Measurements from ENCODE around the gene DHRSX. TPM values are rescaled to one million over a fixed set of nuclear protein-coding genes. Genes with fewer than 3 reads are reported as not detected.

DHRSX gene
- total RNA-seq, 1 donor from 2014 or later: 19.0 TPM

DNA sequence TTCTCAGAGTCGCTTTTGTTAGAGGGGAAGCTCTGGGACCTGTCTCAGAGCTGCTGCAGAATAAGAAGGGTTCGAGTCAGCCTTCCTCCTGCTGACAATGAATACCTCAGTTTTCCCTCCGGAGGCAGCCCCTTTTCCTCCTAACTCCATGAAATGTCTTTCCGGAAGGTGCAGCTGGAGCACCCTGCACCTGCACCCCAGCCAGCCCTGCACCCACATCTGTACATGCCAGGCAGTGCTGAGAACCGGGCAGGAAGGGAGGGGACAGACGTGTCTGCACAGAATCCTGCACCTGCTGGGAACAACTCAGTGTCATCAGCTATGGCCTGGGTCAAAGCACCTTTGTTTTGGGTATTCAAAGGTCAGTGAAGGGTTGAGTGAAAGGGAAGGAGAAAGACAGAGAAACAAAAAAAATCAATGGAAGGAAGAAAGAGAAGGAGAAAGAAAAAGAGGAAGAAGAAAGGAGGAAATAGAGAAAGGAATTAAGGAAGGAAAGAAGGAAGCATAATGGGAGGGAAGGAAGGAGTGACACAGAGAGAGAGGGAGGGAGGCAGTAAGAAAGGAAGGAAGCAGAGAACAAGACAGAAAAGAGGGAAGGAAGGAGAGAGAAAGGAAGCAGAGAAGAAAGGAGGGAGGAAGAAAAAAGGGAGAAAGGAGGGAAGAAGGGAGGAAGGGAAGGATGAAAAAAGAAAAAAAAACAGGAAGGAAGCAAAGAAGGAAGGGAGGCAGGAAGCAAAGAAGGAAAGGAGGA, 273.7 kb downstream of the DHRSX start:
- FAIRE-seq (no peak), DNase-seq (ENCODE audit: low read depth) (no peak)
- TF ChIP-seq CTCF (IDR thresholded peaks at IDR 0.05; ENCODE audit: insufficient read depth, low read length, severe bottlenecking): no peak
- no peak overlapping the region for H3K4me3 ChIP-seq (ENCODE audit: low read depth, low read length)
- no peaks in the 10 kb centered on the region for H3K36me3 ChIP-seq (ENCODE audit: control insufficient read depth, insufficient read depth, low read length)
- no peaks in the 10 kb centered on the region for H3K27me3 ChIP-seq (ENCODE audit: control insufficient read depth, insufficient read depth, low read length)

DNA sequence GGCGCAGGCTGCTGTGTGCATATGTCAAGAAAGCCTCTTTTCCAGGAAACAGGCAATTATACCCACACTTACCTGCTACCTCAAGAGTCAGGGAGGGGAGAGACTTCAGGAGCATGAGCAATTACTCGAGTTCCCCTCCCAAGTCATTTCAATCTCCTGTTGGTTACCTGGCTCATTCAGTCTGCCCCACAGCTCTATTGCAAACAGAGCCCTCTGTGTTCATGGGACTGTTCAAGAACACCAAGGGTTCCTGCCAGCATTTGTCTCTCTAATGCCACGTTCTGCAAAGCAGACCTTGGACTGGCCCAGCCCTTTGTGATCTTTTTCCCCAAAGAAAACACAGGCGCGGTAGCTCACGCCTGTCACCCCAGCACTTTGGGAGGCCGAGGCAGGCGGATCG, 274.6 kb downstream of the DHRSX start:
- Histone ChIP-seq H3K27me3 (ENCODE audit: control insufficient read depth, insufficient read depth, low read length) (no peaks in the 10 kb centered on the region), H3K36me3 (ENCODE audit: control insufficient read depth, insufficient read depth, low read length) (no peaks in the 10 kb centered on the region), H3K4me3 (ENCODE audit: low read depth, low read length) (no peak overlapping the region)
- DNase-seq (ENCODE audit: low read depth): no peak
- no peak for TF ChIP-seq CTCF (IDR thresholded peaks at IDR 0.05; ENCODE audit: insufficient read depth, low read length, severe bottlenecking)
- FAIRE-seq: no peak

- DNase-seq (ENCODE audit: low read depth): no peak
- Histone ChIP-seq H3K36me3 (ENCODE audit: control insufficient read depth, insufficient read depth, low read length) (peaks cover 2% of the 10 kb centered on the region), H3K4me3 (ENCODE audit: low read depth, low read length) (no peak overlapping the region), H3K27me3 (ENCODE audit: control insufficient read depth, insufficient read depth, low read length) (no peaks in the 10 kb centered on the region)
- no peak for TF ChIP-seq CTCF (IDR thresholded peaks at IDR 0.05; ENCODE audit: insufficient read depth, low read length, severe bottlenecking)
- FAIRE-seq: peak; percentile 92
These were observed 276.1 kb downstream of the DHRSX start for GRCh38 chrX:2224597-2225235.

DNA sequence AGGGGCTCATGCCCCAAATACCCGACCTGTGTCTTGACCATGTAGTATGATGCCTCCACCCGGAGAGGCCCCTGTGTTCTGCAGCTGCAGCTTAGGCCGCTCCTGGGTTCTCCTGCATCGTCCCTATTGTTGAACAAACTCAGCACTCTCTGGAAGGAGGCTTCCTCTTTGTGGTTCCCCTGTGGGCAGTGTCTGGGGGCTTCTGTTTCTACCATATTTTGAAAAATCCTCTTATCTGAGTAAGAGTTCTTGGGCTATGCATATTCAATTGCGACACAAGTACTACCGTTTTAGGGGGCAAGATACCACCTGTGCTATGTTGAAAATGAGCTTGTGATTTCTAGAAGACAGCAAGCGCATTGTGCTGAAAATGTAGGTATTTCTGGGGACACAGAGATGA, 276.6 kb downstream of the DHRSX start:
- no peak overlapping the region for H3K4me3 ChIP-seq (ENCODE audit: low read depth, low read length)
- peaks cover 2% of the 10 kb centered on the region for H3K36me3 ChIP-seq (ENCODE audit: control insufficient read depth, insufficient read depth, low read length)
- no peak for FAIRE-seq
- no peak for DNase-seq (ENCODE audit: low read depth)
- H3K27me3 ChIP-seq (ENCODE audit: control insufficient read depth, insufficient read depth, low read length): no peaks in the 10 kb centered on the region
- TF ChIP-seq CTCF (IDR thresholded peaks at IDR 0.05; ENCODE audit: insufficient read depth, low read length, severe bottlenecking): no peak

- H3K27me3 ChIP-seq (ENCODE audit: control insufficient read depth, insufficient read depth, low read length): no peaks in the 10 kb centered on the region
- no peak for FAIRE-seq
- peaks cover 2% of the 10 kb centered on the region for H3K36me3 ChIP-seq (ENCODE audit: control insufficient read depth, insufficient read depth, low read length)
- DNase-seq (ENCODE audit: low read depth): no peak
- no peak for TF ChIP-seq CTCF (IDR thresholded peaks at IDR 0.05; ENCODE audit: insufficient read depth, low read length, severe bottlenecking)
- no peak overlapping the region for H3K4me3 ChIP-seq (ENCODE audit: low read depth, low read length)
These were observed 279.8 kb downstream of the DHRSX start for GRCh38 chrX:2220829-2221567.
